Measurements from ENCODE around the gene RANBP3. TPM values are rescaled to one million over a fixed set of nuclear protein-coding genes. Genes with fewer than 3 reads are reported as not detected.

Gene RANBP3
- total RNA-seq, 1 donor from 2014 or later: 76.1 TPM

DNA sequence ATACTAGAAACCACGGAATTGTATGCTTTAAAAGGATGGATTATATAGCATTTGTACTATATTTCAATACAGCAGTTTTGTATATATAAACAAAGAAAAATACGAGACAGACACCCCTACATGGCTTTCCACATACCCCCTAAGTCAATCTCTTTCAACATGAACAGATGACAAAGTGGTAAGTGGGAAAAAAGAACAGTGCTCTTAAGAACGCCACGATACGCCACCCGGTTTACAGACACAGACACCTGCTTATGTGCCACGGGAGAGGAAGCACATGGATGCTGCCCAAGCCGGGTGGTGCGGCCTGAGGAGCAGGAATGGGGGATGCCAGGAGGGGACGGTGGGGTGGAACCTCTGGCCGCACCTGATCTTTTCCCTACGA is 55.8 kb downstream of the RANBP3 start:
- TF ChIP-seq, protein P1, sequence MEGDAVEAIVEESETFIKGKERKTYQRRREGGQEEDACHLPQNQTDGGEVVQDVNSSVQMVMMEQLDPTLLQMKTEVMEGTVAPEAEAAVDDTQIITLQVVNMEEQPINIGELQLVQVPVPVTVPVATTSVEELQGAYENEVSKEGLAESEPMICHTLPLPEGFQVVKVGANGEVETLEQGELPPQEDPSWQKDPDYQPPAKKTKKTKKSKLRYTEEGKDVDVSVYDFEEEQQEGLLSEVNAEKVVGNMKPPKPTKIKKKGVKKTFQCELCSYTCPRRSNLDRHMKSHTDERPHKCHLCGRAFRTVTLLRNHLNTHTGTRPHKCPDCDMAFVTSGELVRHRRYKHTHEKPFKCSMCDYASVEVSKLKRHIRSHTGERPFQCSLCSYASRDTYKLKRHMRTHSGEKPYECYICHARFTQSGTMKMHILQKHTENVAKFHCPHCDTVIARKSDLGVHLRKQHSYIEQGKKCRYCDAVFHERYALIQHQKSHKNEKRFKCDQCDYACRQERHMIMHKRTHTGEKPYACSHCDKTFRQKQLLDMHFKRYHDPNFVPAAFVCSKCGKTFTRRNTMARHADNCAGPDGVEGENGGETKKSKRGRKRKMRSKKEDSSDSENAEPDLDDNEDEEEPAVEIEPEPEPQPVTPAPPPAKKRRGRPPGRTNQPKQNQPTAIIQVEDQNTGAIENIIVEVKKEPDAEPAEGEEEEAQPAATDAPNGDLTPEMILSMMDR (IDR thresholded peaks at IDR 0.05; ENCODE audit: insufficient read depth, low read length, poor library complexity, severe bottlenecking): no peak
- H3K4me3 ChIP-seq (ENCODE audit: low read depth, low read length): no peak overlapping the region
- no peak for DNase-seq (ENCODE audit: low read depth)
- no peaks in the 10 kb centered on the region for H3K27me3 ChIP-seq (ENCODE audit: control insufficient read depth, insufficient read depth, low read length)
- H3K36me3 ChIP-seq (ENCODE audit: control insufficient read depth, insufficient read depth, low read length): no peaks in the 10 kb centered on the region

GRCh38 chr19:5921516-5922160 is 56.3 kb downstream of the RANBP3 start:
- no peaks in the 10 kb centered on the region for H3K27me3 ChIP-seq (ENCODE audit: control insufficient read depth, insufficient read depth, low read length)
- TF ChIP-seq, protein P1 (IDR thresholded peaks at IDR 0.05; ENCODE audit: insufficient read depth, low read length, poor library complexity, severe bottlenecking): no peak
- DNase-seq (ENCODE audit: low read depth): no peak
- H3K36me3 ChIP-seq (ENCODE audit: control insufficient read depth, insufficient read depth, low read length): no peaks in the 10 kb centered on the region
- H3K4me3 ChIP-seq (ENCODE audit: low read depth, low read length): no peak overlapping the region

GRCh38 chr19:5918463-5919079 is 59.4 kb downstream of the RANBP3 start:
- H3K36me3 ChIP-seq (ENCODE audit: control insufficient read depth, insufficient read depth, low read length): peaks cover 1% of the 10 kb centered on the region
- no peak overlapping the region for H3K4me3 ChIP-seq (ENCODE audit: low read depth, low read length)
- no peak for DNase-seq (ENCODE audit: low read depth)
- no peaks in the 10 kb centered on the region for H3K27me3 ChIP-seq (ENCODE audit: control insufficient read depth, insufficient read depth, low read length)
- TF ChIP-seq, protein P1 (IDR thresholded peaks at IDR 0.05; ENCODE audit: insufficient read depth, low read length, poor library complexity, severe bottlenecking): no peak

GRCh38 chr19:5917431-5918107 is 60.4 kb downstream of the RANBP3 start:
- H3K36me3 ChIP-seq (ENCODE audit: control insufficient read depth, insufficient read depth, low read length): peaks cover 1% of the 10 kb centered on the region
- no peaks in the 10 kb centered on the region for H3K27me3 ChIP-seq (ENCODE audit: control insufficient read depth, insufficient read depth, low read length)
- TF ChIP-seq, protein P1 (IDR thresholded peaks at IDR 0.05; ENCODE audit: insufficient read depth, low read length, poor library complexity, severe bottlenecking): no peak
- no peak overlapping the region for H3K4me3 ChIP-seq (ENCODE audit: low read depth, low read length)
- no peak for DNase-seq (ENCODE audit: low read depth)

DNA sequence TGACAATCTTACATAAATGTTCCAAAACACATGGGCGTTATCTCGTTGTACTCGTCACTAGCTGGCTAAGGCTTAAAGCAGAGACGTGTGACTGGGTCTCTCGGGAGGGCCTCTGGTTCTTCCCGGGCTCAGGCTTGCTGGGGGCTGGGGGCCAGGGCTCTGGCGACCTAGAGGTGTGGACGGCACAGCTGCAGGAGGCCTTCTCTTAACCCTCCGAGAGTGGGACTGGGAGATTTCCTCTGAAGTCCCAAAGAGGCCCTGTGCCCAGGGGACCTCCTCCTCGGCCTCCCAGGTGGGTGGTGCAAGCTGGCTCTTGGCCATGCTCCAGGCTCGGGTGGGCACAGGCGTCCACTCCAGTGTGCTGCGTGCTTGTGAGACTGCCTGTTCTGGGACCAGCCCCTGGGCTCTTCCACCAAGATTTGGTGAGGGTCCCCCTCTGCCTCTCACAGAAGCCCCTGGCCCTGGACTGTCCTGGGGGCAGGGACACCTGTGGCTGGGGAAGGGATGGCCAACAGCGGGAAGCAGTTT is 61.7 kb downstream of the RANBP3 start:
- H3K4me3 ChIP-seq (ENCODE audit: low read depth, low read length): no peak overlapping the region
- peaks cover 1% of the 10 kb centered on the region for H3K36me3 ChIP-seq (ENCODE audit: control insufficient read depth, insufficient read depth, low read length)
- no peaks in the 10 kb centered on the region for H3K27me3 ChIP-seq (ENCODE audit: control insufficient read depth, insufficient read depth, low read length)
- no peak for DNase-seq (ENCODE audit: low read depth)
- TF ChIP-seq, protein P1 (IDR thresholded peaks at IDR 0.05; ENCODE audit: insufficient read depth, low read length, poor library complexity, severe bottlenecking): no peak
